Activated CD4-positive, alpha-beta T cell treated with anti-CD3 and anti-CD28 coated beads for 48 hours (primary cell): ENCODE results near the gene RABL6.
A peak's percentile ranks its signal among the peaks of the same experiment; 100 is the strongest.

ENCODE experiments used
- DNase-seq: peaks from one replicate; pipeline ENCODE4 v3.0.0-alpha.2; 2020

The RABL6 gene

GRCh38 chr9:136886610-136887597 is 79.2 kb downstream of the RABL6 start:
- DNase-seq, result peak; percentile 52

GRCh38 chr9:136888454-136888853 is 80.7 kb downstream of the RABL6 start:
- no peak for DNase-seq

- no peak for DNase-seq
Measured at GRCh38 chr9:136889858-136890257, 82.1 kb downstream of the RABL6 start.

- DNase-seq, result no peak
Measured at GRCh38 chr9:136890661-136891060, 82.9 kb downstream of the RABL6 start.
